ENCODE data around the gene MAPT.

Gene MAPT

GRCh38 chr17:46044286-46044928, 150.1 kb downstream of the MAPT start:
- peak; percentile 18 to 23 for DNase-seq (ENCODE audit: low read depth in 2 of 2, low spot score in 1 of 2)

GRCh38 chr17:46044989-46045388, 150.6 kb downstream of the MAPT start:
- no peak for DNase-seq (ENCODE audit: low read depth in 2 of 2, low spot score in 1 of 2)

GRCh38 chr17:46045639-46046038, 151.3 kb downstream of the MAPT start:
- DNase-seq (ENCODE audit: low read depth in 2 of 2, low spot score in 1 of 2): no peak

DNA sequence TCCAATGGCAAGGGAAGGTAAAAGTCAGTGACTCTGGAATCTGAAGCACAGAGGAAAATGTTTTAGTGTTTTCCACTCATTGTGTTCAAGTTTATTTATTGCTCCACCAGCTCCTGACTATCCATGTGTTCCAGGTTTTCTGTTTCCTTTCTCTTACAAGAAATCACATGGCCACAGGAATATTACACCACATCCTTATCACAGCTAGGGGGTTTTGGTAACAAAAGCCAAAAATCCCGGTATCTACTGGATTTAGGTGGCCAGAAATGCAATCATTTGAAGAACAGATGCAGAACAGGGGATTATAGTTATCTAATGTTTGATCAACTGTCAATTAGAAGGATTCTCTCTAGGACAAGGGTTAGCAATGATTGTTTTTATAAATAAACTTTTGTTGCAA, 152.6 kb downstream of the MAPT start:
- DNase-seq (ENCODE audit: low read depth in 2 of 2, low spot score in 1 of 2): no peak

DNA sequence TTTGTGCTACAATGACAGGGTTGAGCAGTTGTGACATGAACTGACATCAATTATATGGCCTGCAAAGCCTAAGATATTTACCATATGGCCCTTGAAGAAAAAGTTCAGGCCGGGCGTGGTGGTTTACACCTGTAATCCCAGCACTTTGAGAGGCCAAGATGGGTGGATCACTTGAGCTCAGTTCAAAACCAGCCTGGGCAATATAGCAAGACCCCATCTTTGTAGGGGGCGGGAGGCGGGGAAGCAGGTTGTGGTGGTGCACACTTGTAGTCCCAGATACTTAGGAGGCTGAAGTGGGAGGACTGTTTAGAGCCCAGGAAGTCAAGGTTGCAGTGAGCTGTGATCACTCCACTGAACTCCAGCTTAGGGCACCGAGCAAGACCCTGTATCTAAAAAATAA, 153.0 kb downstream of the MAPT start:
- no peak for DNase-seq (ENCODE audit: low read depth in 2 of 2, low spot score in 1 of 2)

DNA sequence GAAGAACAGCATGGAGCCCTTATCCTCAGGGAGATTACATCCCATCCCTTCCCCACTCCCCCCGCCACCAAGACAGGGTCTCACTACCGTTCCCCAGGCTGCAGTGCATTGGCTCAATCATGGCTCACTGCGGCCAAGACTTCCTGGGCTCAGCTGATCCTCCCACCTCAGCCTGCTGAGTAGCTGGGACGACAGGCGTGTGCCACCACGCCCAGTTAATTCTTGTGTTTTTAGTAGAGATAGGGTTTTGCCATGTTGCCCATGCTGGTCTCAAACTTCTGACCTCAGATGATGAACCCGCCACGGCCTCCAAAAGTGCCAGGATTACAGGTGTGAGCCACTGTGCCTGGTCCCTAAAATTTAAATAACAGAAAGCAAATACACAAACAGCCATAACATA, 153.5 kb downstream of the MAPT start:
- DNase-seq (ENCODE audit: low read depth in 2 of 2, low spot score in 1 of 2): no peak

DNA sequence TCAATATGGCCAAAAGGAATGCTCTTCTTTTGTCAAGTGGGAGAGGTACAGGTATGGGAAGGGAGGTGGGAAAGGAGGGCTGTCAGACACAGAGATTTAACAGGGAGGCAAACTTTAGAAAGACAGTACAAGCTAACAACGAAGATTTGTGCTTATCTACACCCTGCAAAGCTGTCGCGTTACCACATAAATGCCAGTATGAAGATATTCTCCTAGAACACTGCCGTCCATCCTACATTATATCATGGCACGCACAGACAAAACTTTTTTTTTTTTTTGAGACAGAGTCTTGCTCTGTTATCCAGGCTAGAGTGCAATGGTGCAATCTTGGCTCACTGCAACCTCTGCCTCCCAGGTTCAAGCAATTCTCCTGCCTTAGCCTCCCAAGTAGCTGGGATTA, 155.3 kb downstream of the MAPT start:
- DNase-seq (ENCODE audit: low read depth in 2 of 2, low spot score in 1 of 2): no peak

- DNase-seq (ENCODE audit: low read depth in 2 of 2, low spot score in 1 of 2): no peak
These were observed 159.7 kb downstream of the MAPT start for GRCh38 chr17:46053911-46054534.

DNA sequence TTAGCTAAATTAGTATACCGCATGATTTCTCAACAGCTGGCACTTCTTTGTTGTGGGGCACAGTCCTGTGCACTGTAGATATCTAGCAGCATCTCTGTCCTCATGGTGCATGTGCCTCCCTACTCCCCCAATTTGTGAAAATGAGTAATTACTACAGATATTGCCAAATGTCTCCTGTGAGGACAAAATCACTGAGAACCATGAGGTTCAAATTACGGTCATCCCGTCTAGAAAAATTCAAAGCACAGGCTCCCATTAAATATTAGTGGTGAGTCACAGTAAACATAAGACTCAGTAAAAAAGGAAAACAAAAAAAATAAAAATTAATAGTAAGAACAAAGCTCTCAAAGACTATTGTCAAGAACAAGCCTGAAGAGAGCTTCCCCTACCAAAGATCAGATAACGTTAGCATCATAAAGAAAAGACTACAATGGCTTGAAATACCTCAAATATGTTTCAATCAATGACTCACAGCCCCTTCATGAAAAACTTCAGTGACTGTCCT, 162.5 kb downstream of the MAPT start:
- no peak for DNase-seq (ENCODE audit: low read depth in 2 of 2, low spot score in 1 of 2)

DNA sequence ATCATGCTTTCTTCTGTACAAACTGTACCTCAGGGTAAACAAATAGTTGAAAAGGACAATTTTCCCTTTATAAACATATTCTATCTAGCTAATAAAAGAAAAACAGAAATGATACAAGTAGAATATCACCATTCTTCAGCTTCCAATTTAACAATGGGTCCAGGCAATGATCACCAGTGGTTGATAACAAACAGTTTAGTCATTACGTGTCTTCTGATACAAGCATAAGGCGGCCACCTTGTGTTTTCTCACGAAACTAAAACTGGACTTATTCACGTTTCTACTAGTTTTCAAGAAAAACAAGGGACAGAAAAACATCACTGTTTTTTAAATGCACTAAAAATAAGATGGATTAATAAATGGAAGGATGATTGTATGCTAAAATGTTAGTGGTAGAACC, 163.0 kb downstream of the MAPT start:
- DNase-seq (ENCODE audit: low read depth in 2 of 2, low spot score in 1 of 2): no peak

GRCh38 chr17:46059486-46059885, 165.1 kb downstream of the MAPT start:
- no peak for DNase-seq (ENCODE audit: low read depth in 2 of 2, low spot score in 1 of 2)

DNA sequence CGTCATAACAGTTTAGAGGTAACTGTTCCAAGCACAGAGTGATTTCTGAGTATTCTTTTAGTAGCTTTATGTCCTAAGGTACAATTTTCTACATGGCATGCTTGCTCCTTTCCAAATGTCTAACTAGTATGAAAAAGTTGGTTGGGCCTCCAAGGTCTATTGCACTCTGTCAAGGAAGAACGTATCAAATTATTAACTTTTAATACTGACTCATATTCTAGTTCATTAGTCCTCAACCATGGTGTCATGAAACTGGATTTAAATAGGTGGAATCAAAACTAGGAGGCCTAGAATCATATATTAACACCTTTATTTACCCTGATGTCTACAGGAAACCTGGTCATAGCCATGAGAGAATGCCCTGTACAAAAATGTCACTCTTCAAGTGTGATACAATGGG, 166.1 kb downstream of the MAPT start:
- no peak for DNase-seq (ENCODE audit: low read depth in 2 of 2, low spot score in 1 of 2)

- no peak for DNase-seq (ENCODE audit: low read depth in 2 of 2, low spot score in 1 of 2)
These were observed 167.1 kb downstream of the MAPT start for GRCh38 chr17:46061435-46061834.

DNA sequence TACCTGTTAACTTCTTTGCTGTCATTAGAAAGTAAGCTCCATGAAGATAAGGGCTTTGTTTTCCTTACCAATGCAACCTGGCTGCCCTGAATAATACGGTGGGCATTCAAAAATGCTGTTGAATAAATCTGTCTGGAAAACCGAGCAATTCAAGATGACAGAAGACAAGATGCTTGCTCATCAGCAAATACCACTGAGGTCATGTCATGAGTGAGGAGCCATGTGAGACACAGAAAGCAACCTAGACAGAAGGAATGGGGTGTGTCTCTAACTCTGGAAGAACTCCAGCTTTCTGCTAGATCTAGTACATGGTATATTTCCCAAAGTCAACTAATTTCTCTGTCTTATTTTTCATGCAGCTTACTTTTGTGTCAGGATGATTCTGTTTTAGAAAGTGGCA, 168.9 kb downstream of the MAPT start:
- DNase-seq (ENCODE audit: low read depth in 2 of 2, low spot score in 1 of 2): no peak

DNA sequence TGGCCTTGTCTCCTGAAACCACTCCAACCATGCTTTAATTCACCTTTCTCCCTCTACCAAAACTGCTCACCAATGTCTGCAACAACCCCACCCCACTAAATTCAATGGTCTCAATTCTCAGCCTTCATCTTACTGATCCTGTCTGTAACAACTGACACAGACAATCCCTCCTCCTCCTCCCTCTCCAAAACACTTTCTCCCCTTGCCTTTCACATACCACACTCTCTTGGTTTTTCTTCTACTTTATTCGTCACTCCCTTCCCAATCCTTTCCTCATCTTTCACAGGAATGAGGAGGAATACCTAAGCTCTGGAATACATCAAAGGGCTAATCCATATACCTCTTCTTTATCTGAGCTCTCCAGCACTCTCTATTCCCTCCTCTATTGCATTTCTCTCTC, 170.1 kb downstream of the MAPT start:
- DNase-seq (ENCODE audit: low read depth in 2 of 2, low spot score in 1 of 2): no peak

GRCh38 chr17:46071796-46072195, 177.4 kb downstream of the MAPT start:
- DNase-seq (ENCODE audit: low read depth in 2 of 2, low spot score in 1 of 2): no peak

DNA sequence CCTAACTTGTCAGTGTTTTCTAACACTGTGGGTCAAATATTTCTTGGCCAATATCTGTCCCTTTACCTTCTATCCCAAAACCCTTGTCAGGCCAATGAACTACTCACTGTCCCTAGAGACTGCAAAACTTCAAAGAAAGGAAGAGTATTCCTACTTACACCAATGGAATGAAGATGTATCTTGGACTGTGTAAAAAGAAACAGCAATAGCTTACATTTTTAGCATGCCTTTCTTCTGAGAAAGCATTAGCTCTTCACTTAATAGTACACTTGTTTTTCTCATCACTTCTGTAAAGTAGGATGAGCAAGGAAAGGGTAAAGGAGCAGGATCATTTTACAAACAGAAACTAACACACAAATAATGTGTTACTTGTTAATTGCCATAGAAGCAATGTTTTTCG, 178.6 kb downstream of the MAPT start:
- DNase-seq (ENCODE audit: low read depth in 2 of 2, low spot score in 1 of 2): no peak

DNA sequence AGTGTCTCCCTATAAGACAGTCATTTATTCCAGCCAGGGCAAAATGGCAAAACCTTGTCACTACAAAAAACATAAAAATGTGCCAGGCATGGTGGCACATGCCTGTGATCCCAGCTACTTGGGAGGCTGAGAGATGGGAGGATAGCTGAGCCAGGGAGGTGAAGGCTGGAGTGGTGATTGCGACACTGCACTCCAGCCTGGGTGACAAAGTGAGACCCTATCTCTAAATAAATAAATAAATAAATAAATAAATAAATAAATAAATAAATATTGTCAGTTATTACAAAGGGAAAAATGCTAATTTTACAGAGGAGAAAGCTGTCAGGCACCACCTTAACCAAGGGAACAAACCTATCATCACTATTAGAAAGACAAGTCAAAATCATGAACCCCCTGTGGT, 180.2 kb downstream of the MAPT start:
- DNase-seq (ENCODE audit: low read depth in 2 of 2, low spot score in 1 of 2): no peak
